ENCODE results near the gene TRIM33. TPM values are rescaled to one million over a fixed set of nuclear protein-coding genes. Genes with fewer than 3 reads are reported as not detected.
A peak's percentile ranks its signal among the peaks of the same experiment; 100 is the strongest.

TRIM33 gene
- polyA plus RNA-seq, 2 of the 4 experiments (the other 2 are of a cell fraction), result 8.7 to 14.9 TPM

GRCh38 chr1:114428083-114428754 lies 82.8 kb downstream of the TRIM33 start:
- ChIA-PET CTCF (interaction anchor here (0.6 to 2.0 kb wide), 8 partner anchors 13 to 1382 kb away, joined by 3 to 18 read pairs (median 5); no protein-coding TSS in a partner anchor), POLR2A (no interaction called here)
- H3K4me2 ChIP-seq, result no peak overlapping the region
- peak in 1 of 2 experiments; percentile 8 for DNase-seq (ENCODE audit: low read depth in 1 of 2, low spot score in 1 of 2)
- no peaks in the 10 kb centered on the region for H3K4me1 ChIP-seq
- FAIRE-seq, result no peak
- ATAC-seq, result no peak
- H3K27ac ChIP-seq, result no peak overlapping the region
- 10% methylated on average over 1 of the region's 1 CpG for WGBS (ENCODE audit: missing lambda C conversion rate)
- no peak overlapping the region for H3K4me3 ChIP-seq
- TF ChIP-seq CTCF (IDR thresholded peaks at IDR 0.05), result peak; percentile 43
- no peak for TF ChIP-seq ZNF302 (CRISPR knock-in tag; IDR thresholded peaks at IDR 0.05)
- peak; percentile 36; the same call in 1 of the 3 replicates for TF ChIP-seq SMC3 (IDR thresholded peaks at IDR 0.05)
- TF ChIP-seq RAD21 (conservative IDR thresholded peaks at IDR 0.05 in 1 of 2, IDR thresholded peaks at IDR 0.05 in 1 of 2), result peak; percentile 8 to 31; a peak in 1 of 5 replicates
- no peak for TF ChIP-seq NR3C1 (IDR thresholded peaks at IDR 0.05)
- TF ChIP-seq E2F6 (IDR thresholded peaks at IDR 0.05; ENCODE audit: borderline replicate concordance, low read depth), result no peak
- H3K9me3 ChIP-seq, result no peaks in the 10 kb centered on the region

- no peak for FAIRE-seq
- no peak overlapping the region for H3K27ac ChIP-seq
- no peak for TF ChIP-seq RNF2 (IDR thresholded peaks at IDR 0.05; ENCODE audit: borderline replicate concordance, low read depth)
- no peak for TF ChIP-seq MAFK (IDR thresholded peaks at IDR 0.05; ENCODE audit: partially characterized antibody)
- no peak for TF ChIP-seq CTCF (IDR thresholded peaks at IDR 0.05)
- no peak for TF ChIP-seq EP300 (IDR thresholded peaks at IDR 0.05)
- TF ChIP-seq HDAC2 (IDR thresholded peaks at IDR 0.05), result no peak
- CTCF ChIA-PET, result interaction anchor here (0.6 to 2.0 kb wide), 7 partner anchors 12 to 1382 kb away, joined by 3 to 18 read pairs (median 5); no protein-coding TSS in a partner anchor
- H3K4me3 ChIP-seq, result no peak overlapping the region
- H3K4me2 ChIP-seq, result no peak overlapping the region
- POLR2A ChIA-PET, result no interaction called here
- WGBS (ENCODE audit: missing lambda C conversion rate), result 80% methylated on average over 3 of the region's 3 CpGs
- DNase-seq (ENCODE audit: low read depth in 1 of 2, low spot score in 1 of 2), result no peak
- H3K9me3 ChIP-seq, result no peaks in the 10 kb centered on the region
- H3K4me1 ChIP-seq, result no peaks in the 10 kb centered on the region
- ATAC-seq, result no peak
Measured at GRCh38 chr1:114427612-114428011, 83.4 kb downstream of the TRIM33 start.

GRCh38 chr1:114423455-114423854 lies 87.5 kb downstream of the TRIM33 start:
- H3K4me2 ChIP-seq, result no peak overlapping the region
- DNase-seq (ENCODE audit: low read depth in 1 of 2, low spot score in 1 of 2) (no peak), FAIRE-seq (no peak), ATAC-seq (no peak)
- no peaks in the 10 kb centered on the region for H3K9me3 ChIP-seq
- POLR2A ChIA-PET, result no interaction called here
- H3K27ac ChIP-seq, result no peak overlapping the region
- 90% methylated on average over 7 of the region's 7 CpGs for WGBS (ENCODE audit: missing lambda C conversion rate)
- no peaks in the 10 kb centered on the region for H3K4me1 ChIP-seq
- H3K4me3 ChIP-seq, result no peak overlapping the region
- CTCF ChIA-PET, result interaction anchor here (0.6 to 1.6 kb wide), 3 partner anchors 8 to 582 kb away, joined by 3 to 5 read pairs (median 3); no protein-coding TSS in a partner anchor
- TF ChIP-seq PHF8 (IDR thresholded peaks at IDR 0.05; ENCODE audit: borderline replicate concordance, low read depth) (no peak), HOXA7 (CRISPR knock-in tag; IDR thresholded peaks at IDR 0.05) (no peak), EHF (CRISPR knock-in tag; IDR thresholded peaks at IDR 0.05) (no peak), BCL3 (IDR thresholded peaks at IDR 0.05) (no peak), MYC (IDR thresholded peaks at IDR 0.05; ENCODE audit: borderline replicate concordance, low read length) (no peak), ESRRA (IDR thresholded peaks at IDR 0.05; ENCODE audit: borderline replicate concordance, low read length) (no peak), TFCP2L1 (CRISPR knock-in tag; IDR thresholded peaks at IDR 0.05) (no peak), ATOH8 (CRISPR knock-in tag; IDR thresholded peaks at IDR 0.05; ENCODE audit: low read depth) (no peak), MAX (IDR thresholded peaks at IDR 0.05) (no peak), REST (IDR thresholded peaks at IDR 0.05) (no peak), ZC3H11A (IDR thresholded peaks at IDR 0.05) (no peak), HDAC2 (IDR thresholded peaks at IDR 0.05) (no peak), RAD21 (conservative IDR thresholded peaks at IDR 0.05 in 1 of 2, IDR thresholded peaks at IDR 0.05 in 1 of 2) (no peak)
